ENCODE measurements around the gene ARFGAP1.
A peak's percentile ranks its signal among the peaks of the same experiment; 100 is the strongest.

Gene ARFGAP1

DNA sequence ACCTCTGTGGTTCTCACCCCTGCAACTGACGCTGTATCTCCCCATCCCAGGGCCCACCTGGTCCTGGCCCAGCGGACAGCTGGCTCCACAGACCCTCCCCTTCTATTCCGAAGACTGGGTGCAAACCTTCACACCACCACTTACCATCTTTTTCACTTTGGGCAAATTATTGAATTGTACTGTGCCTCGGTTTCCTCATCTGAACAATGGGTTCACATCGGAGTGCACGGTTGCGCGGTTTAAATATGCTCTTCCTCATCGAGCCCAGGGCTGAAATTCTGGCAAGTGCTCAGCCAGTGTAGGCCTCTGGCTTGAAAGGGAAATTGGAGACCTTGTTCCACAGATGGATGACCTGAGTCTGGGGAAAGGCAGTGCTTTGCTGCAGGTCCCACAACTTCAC is 2.9 kb upstream of the ARFGAP1 start:
- peaks cover 11% of the 10 kb centered on the region for H4K20me1 ChIP-seq (ENCODE audit: control insufficient read depth, insufficient read depth, low read depth, low read length)
- peaks cover 12% of the 10 kb centered on the region for H3K4me1 ChIP-seq (ENCODE audit: control insufficient read depth, low read length)
- no peak overlapping the region for H3K4me2 ChIP-seq (ENCODE audit: low read length)
- H3K9me2 ChIP-seq (replicated peaks; ENCODE audit: control insufficient read depth, low read length), result no peaks in the 10 kb centered on the region
- H3F3A ChIP-seq (ENCODE audit: control insufficient read depth, insufficient read depth), result no peaks in the 10 kb centered on the region
- no peak overlapping the region for H3K27ac ChIP-seq (ENCODE audit: low read depth, low read length)
- H3K36me3 ChIP-seq (ENCODE audit: control insufficient read depth, low read length), result 0 out of 2 replicates have a peak, but pooled peaks cover 4% of the 10 kb centered on the region
- peaks cover 21% of the 10 kb centered on the region for H3K79me2 ChIP-seq (ENCODE audit: control insufficient read depth, low read length)
- no peak for TF ChIP-seq EZH2phosphoT487 (IDR thresholded peaks at IDR 0.05; ENCODE audit: borderline replicate concordance, low read length)
- TF ChIP-seq, protein P1, sequence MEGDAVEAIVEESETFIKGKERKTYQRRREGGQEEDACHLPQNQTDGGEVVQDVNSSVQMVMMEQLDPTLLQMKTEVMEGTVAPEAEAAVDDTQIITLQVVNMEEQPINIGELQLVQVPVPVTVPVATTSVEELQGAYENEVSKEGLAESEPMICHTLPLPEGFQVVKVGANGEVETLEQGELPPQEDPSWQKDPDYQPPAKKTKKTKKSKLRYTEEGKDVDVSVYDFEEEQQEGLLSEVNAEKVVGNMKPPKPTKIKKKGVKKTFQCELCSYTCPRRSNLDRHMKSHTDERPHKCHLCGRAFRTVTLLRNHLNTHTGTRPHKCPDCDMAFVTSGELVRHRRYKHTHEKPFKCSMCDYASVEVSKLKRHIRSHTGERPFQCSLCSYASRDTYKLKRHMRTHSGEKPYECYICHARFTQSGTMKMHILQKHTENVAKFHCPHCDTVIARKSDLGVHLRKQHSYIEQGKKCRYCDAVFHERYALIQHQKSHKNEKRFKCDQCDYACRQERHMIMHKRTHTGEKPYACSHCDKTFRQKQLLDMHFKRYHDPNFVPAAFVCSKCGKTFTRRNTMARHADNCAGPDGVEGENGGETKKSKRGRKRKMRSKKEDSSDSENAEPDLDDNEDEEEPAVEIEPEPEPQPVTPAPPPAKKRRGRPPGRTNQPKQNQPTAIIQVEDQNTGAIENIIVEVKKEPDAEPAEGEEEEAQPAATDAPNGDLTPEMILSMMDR (IDR thresholded peaks at IDR 0.05; ENCODE audit: low read depth, low read length, poor library complexity, severe bottlenecking), result no peak
- H3K9me3 ChIP-seq (ENCODE audit: control insufficient read depth, insufficient read depth, low read length), result no peaks in the 10 kb centered on the region
- no peak overlapping the region for H3K4me3 ChIP-seq (ENCODE audit: low read length)
- H3K27me3 ChIP-seq (ENCODE audit: control insufficient read depth, low read length), result no peaks in the 10 kb centered on the region; the same call in 1 of the 2 replicates

DNA sequence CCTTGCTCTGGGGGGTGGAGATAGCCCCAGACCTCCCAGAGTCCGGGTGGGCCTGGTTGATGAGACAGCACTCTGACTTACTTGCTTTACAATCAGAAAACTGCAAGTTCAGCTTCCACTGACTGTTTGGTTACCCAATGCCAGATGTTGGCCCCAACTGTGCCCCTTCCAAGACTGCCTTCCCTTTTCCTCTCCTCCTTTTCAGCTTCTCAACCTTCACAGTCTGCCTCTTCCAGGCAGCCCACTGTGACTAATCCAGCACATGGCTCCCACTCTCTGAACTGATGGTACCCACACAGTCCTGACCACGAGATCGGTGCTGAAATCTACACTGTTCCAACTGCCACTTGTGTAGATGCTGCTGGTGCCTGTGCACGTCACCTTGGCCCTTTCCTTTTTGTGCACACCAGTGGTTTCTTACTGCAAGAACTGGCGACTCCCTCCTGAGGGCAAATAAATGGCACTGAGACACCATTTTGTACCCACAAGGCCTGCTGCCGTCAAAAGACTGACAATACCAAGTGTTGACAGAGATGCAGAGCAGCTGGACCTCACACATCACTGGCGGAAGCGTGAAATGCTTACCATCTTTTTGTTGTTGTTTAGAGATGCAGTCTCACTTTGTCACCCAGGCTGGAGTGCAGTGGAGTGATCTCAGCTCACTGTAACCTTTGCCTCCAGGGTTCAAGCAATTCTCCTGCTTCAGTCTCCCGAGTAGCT is 1.8 kb upstream of the ARFGAP1 start:
- no peak for TF ChIP-seq EZH2phosphoT487 (IDR thresholded peaks at IDR 0.05; ENCODE audit: borderline replicate concordance, low read length)
- TF ChIP-seq, protein P1 (IDR thresholded peaks at IDR 0.05; ENCODE audit: low read depth, low read length, poor library complexity, severe bottlenecking), result no peak
- Histone ChIP-seq H3K4me1 (ENCODE audit: control insufficient read depth, low read length) (peaks cover 12% of the 10 kb centered on the region), H3K36me3 (ENCODE audit: control insufficient read depth, low read length) (peaks cover 5% of the 10 kb centered on the region; the same call in 1 of the 2 replicates), H3K9me2 (replicated peaks; ENCODE audit: control insufficient read depth, low read length) (no peaks in the 10 kb centered on the region), H3K79me2 (ENCODE audit: control insufficient read depth, low read length) (peaks cover 32% of the 10 kb centered on the region), H3K27ac (ENCODE audit: low read depth, low read length) (no peak overlapping the region), H3K4me3 (ENCODE audit: low read length) (no peak overlapping the region), H3K27me3 (ENCODE audit: control insufficient read depth, low read length) (no peaks in the 10 kb centered on the region; the same call in 1 of the 2 replicates), H4K20me1 (ENCODE audit: control insufficient read depth, insufficient read depth, low read depth, low read length) (peaks cover 12% of the 10 kb centered on the region), H3K4me2 (ENCODE audit: low read length) (no peak overlapping the region), H3K9me3 (ENCODE audit: control insufficient read depth, insufficient read depth, low read length) (no peaks in the 10 kb centered on the region), H3F3A (ENCODE audit: control insufficient read depth, insufficient read depth) (no peaks in the 10 kb centered on the region)

- no peaks in the 10 kb centered on the region for H3K9me3 ChIP-seq (ENCODE audit: control insufficient read depth, insufficient read depth, low read length)
- no peaks in the 10 kb centered on the region for H3K9me2 ChIP-seq (replicated peaks; ENCODE audit: control insufficient read depth, low read length)
- peaks cover 46% of the 10 kb centered on the region for H3K79me2 ChIP-seq (ENCODE audit: control insufficient read depth, low read length)
- peaks cover 12% of the 10 kb centered on the region for H3K4me1 ChIP-seq (ENCODE audit: control insufficient read depth, low read length)
- H3K36me3 ChIP-seq (ENCODE audit: control insufficient read depth, low read length), result peaks cover 26% of the 10 kb centered on the region
- peaks cover 12% of the 10 kb centered on the region for H4K20me1 ChIP-seq (ENCODE audit: control insufficient read depth, insufficient read depth, low read depth, low read length)
- no peaks in the 10 kb centered on the region for H3F3A ChIP-seq (ENCODE audit: control insufficient read depth, insufficient read depth)
- peak overlapping the region; percentile 99 for H3K4me3 ChIP-seq (ENCODE audit: low read length)
- H3K4me2 ChIP-seq (ENCODE audit: low read length), result peak overlapping the region; percentile 99
- no peak overlapping the region; the same call in 1 of the 2 replicates for H3K27ac ChIP-seq (ENCODE audit: low read depth, low read length)
- H3K27me3 ChIP-seq (ENCODE audit: control insufficient read depth, low read length), result no peaks in the 10 kb centered on the region
- TF ChIP-seq, protein P1 (IDR thresholded peaks at IDR 0.05; ENCODE audit: low read depth, low read length, poor library complexity, severe bottlenecking), result no peak
- TF ChIP-seq EZH2phosphoT487 (IDR thresholded peaks at IDR 0.05; ENCODE audit: borderline replicate concordance, low read length), result no peak
Measured at GRCh38 chr20:63273059-63273579, 506 bp downstream of the ARFGAP1 start.

All from DOHH2 (cell line).